ENCODE results near the gene EOLA1. TPM values are rescaled to one million over a fixed set of nuclear protein-coding genes. Genes with fewer than 3 reads are reported as not detected.

EOLA1 gene
- total and polyA plus RNA-seq, 2 experiments from 2014 or later, result 2.5 to 3.3 TPM

GRCh38 chrX:149569770-149570169 lies 29.0 kb downstream of the EOLA1 start:
- no peaks in the 10 kb centered on the region for H3K4me1 ChIP-seq (ENCODE audit: insufficient read depth)
- no peaks in the 10 kb centered on the region for H3K27me3 ChIP-seq (ENCODE audit: insufficient read depth)
- no peaks in the 10 kb centered on the region for H3K9me2 ChIP-seq (ENCODE audit: insufficient read depth)
- H4K20me1 ChIP-seq (replicated peaks; ENCODE audit: insufficient read depth), result no peaks in the 10 kb centered on the region
- no peaks in the 10 kb centered on the region for H3K36me3 Mint-ChIP-seq (ENCODE audit: low read depth)
- no peaks in the 10 kb centered on the region for H3K79me2 ChIP-seq (replicated peaks; ENCODE audit: insufficient read depth)
- DNase-seq (ENCODE audit: low spot score) (no peak), ATAC-seq (no peak)
- H3K36me3 ChIP-seq (ENCODE audit: insufficient read depth), result no peaks in the 10 kb centered on the region
- H3K4me2 ChIP-seq, result no peak overlapping the region
- no peak overlapping the region for H2AFZ ChIP-seq
- peaks cover 10% of the 10 kb centered on the region; the same call in 2 of the 3 replicates for H3K4me1 Mint-ChIP-seq
- H3K27ac ChIP-seq (ENCODE audit: low read depth), result no peak overlapping the region
- no peaks in the 10 kb centered on the region for H3F3A ChIP-seq (replicated peaks; ENCODE audit: low read depth)
- H3K9me3 Mint-ChIP-seq, result no peaks in the 10 kb centered on the region
- H3K27me3 Mint-ChIP-seq (ENCODE audit: insufficient read depth, low read depth, poor library complexity), result no peaks in the 10 kb centered on the region
- no peak overlapping the region for H3K27ac Mint-ChIP-seq
- no peak for TF ChIP-seq POLR2AphosphoS5 (IDR thresholded peaks at IDR 0.05; ENCODE audit: low read depth)
- TF ChIP-seq EZH2phosphoT487 (IDR thresholded peaks at IDR 0.05; ENCODE audit: unreplicated experiment), result no peak
- TF ChIP-seq ZNF114 (CRISPR knock-in tag; IDR thresholded peaks at IDR 0.05), result no peak
- TF ChIP-seq NANOG (IDR thresholded peaks at IDR 0.05; ENCODE audit: borderline replicate concordance), result no peak
- TF ChIP-seq, protein P1, sequence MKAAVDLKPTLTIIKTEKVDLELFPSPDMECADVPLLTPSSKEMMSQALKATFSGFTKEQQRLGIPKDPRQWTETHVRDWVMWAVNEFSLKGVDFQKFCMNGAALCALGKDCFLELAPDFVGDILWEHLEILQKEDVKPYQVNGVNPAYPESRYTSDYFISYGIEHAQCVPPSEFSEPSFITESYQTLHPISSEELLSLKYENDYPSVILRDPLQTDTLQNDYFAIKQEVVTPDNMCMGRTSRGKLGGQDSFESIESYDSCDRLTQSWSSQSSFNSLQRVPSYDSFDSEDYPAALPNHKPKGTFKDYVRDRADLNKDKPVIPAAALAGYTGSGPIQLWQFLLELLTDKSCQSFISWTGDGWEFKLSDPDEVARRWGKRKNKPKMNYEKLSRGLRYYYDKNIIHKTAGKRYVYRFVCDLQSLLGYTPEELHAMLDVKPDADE (IDR thresholded peaks at IDR 0.05), result no peak
- H3K4me3 Mint-ChIP-seq, result no peak overlapping the region
- no peak overlapping the region for H3K4me3 ChIP-seq

GRCh38 chrX:149570668-149571067 lies 29.9 kb downstream of the EOLA1 start:
- H3K27ac ChIP-seq (ENCODE audit: low read depth), result no peak overlapping the region
- no peak overlapping the region for H3K4me3 Mint-ChIP-seq
- H2AFZ ChIP-seq, result no peak overlapping the region
- no peaks in the 10 kb centered on the region for H3K9me2 ChIP-seq (ENCODE audit: insufficient read depth)
- H3K79me2 ChIP-seq (replicated peaks; ENCODE audit: insufficient read depth), result no peaks in the 10 kb centered on the region
- no peak overlapping the region for H3K4me2 ChIP-seq
- no peaks in the 10 kb centered on the region for H3K36me3 ChIP-seq (ENCODE audit: insufficient read depth)
- H3K27me3 ChIP-seq (ENCODE audit: insufficient read depth), result no peaks in the 10 kb centered on the region
- H3K36me3 Mint-ChIP-seq (ENCODE audit: low read depth), result no peaks in the 10 kb centered on the region
- H4K20me1 ChIP-seq (replicated peaks; ENCODE audit: insufficient read depth), result no peaks in the 10 kb centered on the region
- DNase-seq (ENCODE audit: low spot score) (no peak), ATAC-seq (no peak)
- H3K4me1 ChIP-seq (ENCODE audit: insufficient read depth), result no peaks in the 10 kb centered on the region
- H3F3A ChIP-seq (replicated peaks; ENCODE audit: low read depth), result no peaks in the 10 kb centered on the region
- no peak overlapping the region for H3K27ac Mint-ChIP-seq
- TF ChIP-seq CTCF (conservative IDR thresholded peaks at IDR 0.05; ENCODE audit: low read depth in 2 of 2) (no peak), ZNF462 (CRISPR knock-in tag; IDR thresholded peaks at IDR 0.05) (no peak), JUNB (IDR thresholded peaks at IDR 0.05; ENCODE audit: unreplicated experiment) (no peak), ZNF114 (CRISPR knock-in tag; IDR thresholded peaks at IDR 0.05) (no peak), EZH2 (IDR thresholded peaks at IDR 0.05; ENCODE audit: low read depth, unreplicated experiment) (no peak), POLR2AphosphoS5 (IDR thresholded peaks at IDR 0.05; ENCODE audit: low read depth) (no peak), STAT1 (IDR thresholded peaks at IDR 0.05; ENCODE audit: unreplicated experiment) (no peak), ZNF331 (CRISPR knock-in tag; IDR thresholded peaks at IDR 0.05; ENCODE audit: low read depth) (no peak), CREB1 (CRISPR knock-in tag; IDR thresholded peaks at IDR 0.05; ENCODE audit: low read depth) (no peak)
- TF ChIP-seq, protein P1 (IDR thresholded peaks at IDR 0.05), result no peak
- H3K4me1 Mint-ChIP-seq, result peaks cover 7% of the 10 kb centered on the region; the same call in 2 of the 3 replicates
- H3K27me3 Mint-ChIP-seq (ENCODE audit: insufficient read depth, low read depth, poor library complexity), result no peaks in the 10 kb centered on the region
- no peaks in the 10 kb centered on the region for H3K9me3 Mint-ChIP-seq
- no peak overlapping the region for H3K4me3 ChIP-seq

Data from GM23338 (cell line).